B cell (primary cell): ENCODE measurements around the gene PRTFDC1. TPM values are rescaled to one million over a fixed set of nuclear protein-coding genes. Genes with fewer than 3 reads are reported as not detected.

Source experiments
- ATAC-seq: fragments of 200-7000 bp; cut with Tn5 transposase; one replicate; pipeline ENCODE4 v1.10.0; 2021; ENCODE audit warnings: low read depth, mild to moderate bottlenecking, moderate number of reproducible peaks, moderate library complexity
- CTCF ChIA-PET: fragments of 350-600 bp; sonication (Branson Sonifier 250); formaldehyde crosslinking; loops from one replicate; lab custom pipeline; 2021; ENCODE audit warnings: antibody characterized with exemption, inconsistent platforms; lab: Charles Lee
- POLR2A ChIA-PET: fragments of 350-600 bp; sonication (Branson Sonifier 250); formaldehyde crosslinking; loops from one replicate; lab custom pipeline; 2021; ENCODE audit warnings: antibody characterized with exemption; lab: Charles Lee
- DNase-seq: peaks from one replicate; pipeline ENCODE4 v3.0.0; 2013
- H2AFZ ChIP-seq: 2 replicates; pipeline ENCODE4 v1.6.1; 2012; ENCODE audit warnings: mild to moderate bottlenecking, low read depth, low read length; ENCODE audit not compliant: insufficient read depth, poor library complexity, severe bottlenecking
- H3K27ac ChIP-seq, 2 donors: 1 replicate in 1 of 2; 2 replicates in 1 of 2; pipeline ENCODE4 v1.5.1; 2012 to 2013; ENCODE audit warnings: low read length in 2 of 2, mild to moderate bottlenecking in 2 of 2, moderate library complexity in 1 of 2
- H3K27me3 ChIP-seq, 4 experiments: fragments of 200-600 bp in 1 of 4; sonication (generic) in 1 of 4; replicated peaks in 1 of 4; 1 replicate in 2 of 4; 2 replicates in 2 of 4; pipeline versions ENCODE4 v1.6.1 to v1.7.0; 2013 to 2016; ENCODE audit warnings: low read length in 3 of 4, mild to moderate bottlenecking in 2 of 4, mixed read lengths in 1 of 4, moderate library complexity in 1 of 4; ENCODE audit not compliant: insufficient read depth in 4 of 4, control insufficient read depth in 3 of 4; ENCODE audit errors: control extremely low read depth in 1 of 4
- H3K36me3 ChIP-seq, 2 experiments: replicated peaks in 1 of 2; 1 replicate in 1 of 2; 2 replicates in 1 of 2; pipeline versions ENCODE4 v1.6.1 to v1.7.1; 2013; ENCODE audit warnings: low read length in 1 of 2; ENCODE audit not compliant: insufficient read depth in 2 of 2, control insufficient read depth in 1 of 2; ENCODE audit errors: control extremely low read depth in 1 of 2, extremely low read depth in 1 of 2
- H3K4me1 ChIP-seq, 2 donors: fragments of 200-600 bp in 1 of 2; sonication (generic) in 1 of 2; 1 replicate in 1 of 2; 2 replicates in 1 of 2; pipeline versions ENCODE4 v1.5.1 to v1.6.1; 2013 to 2017; ENCODE audit warnings: low read length in 2 of 2; ENCODE audit not compliant: control insufficient read depth in 2 of 2, insufficient read depth in 2 of 2
- H3K4me2 ChIP-seq: replicated peaks from 2 replicates; pipeline ENCODE3; 2012; ENCODE audit warnings: mild to moderate bottlenecking, low read depth, low read length; ENCODE audit not compliant: poor library complexity, severe bottlenecking
- H3K4me3 ChIP-seq, 5 experiments: fragments of 200-600 bp in 1 of 5; sonication (generic) in 1 of 5; 1 replicate in 3 of 5; 2 replicates in 2 of 5; pipeline versions ENCODE4 v1.5.1 to v1.7.0; 2011 to 2016; ENCODE audit warnings: low read length in 4 of 5, mild to moderate bottlenecking in 4 of 5, low read depth in 2 of 5, control low read depth in 1 of 5, moderate library complexity in 1 of 5; ENCODE audit not compliant: insufficient read depth in 1 of 5; ENCODE audit errors: control extremely low read depth in 1 of 5, extremely low read depth in 1 of 5
- H3K79me2 ChIP-seq: fragments of 200-600 bp; sonication (generic); one replicate; pipeline ENCODE4 v1.6.0; 2016; ENCODE audit warnings: low read length; ENCODE audit not compliant: control insufficient read depth, insufficient read depth
- H3K9ac ChIP-seq: fragments of 200-600 bp; sonication (generic); 2 replicates; pipeline ENCODE4 v1.6.1; 2017; ENCODE audit warnings: mild to moderate bottlenecking, low read length, moderate library complexity
- H3K9me3 ChIP-seq, 3 donors: one replicate each; pipeline versions ENCODE4 v1.6.1 to v1.7.1; 2013; ENCODE audit warnings: low read length in 2 of 3; ENCODE audit not compliant: control insufficient read depth in 2 of 3, insufficient read depth in 1 of 3; ENCODE audit errors: control extremely low read depth in 1 of 3
- H4K20me1 ChIP-seq: 2 replicates; pipeline ENCODE4 v1.6.0; 2012; ENCODE audit warnings: mild to moderate bottlenecking, low read length; ENCODE audit not compliant: insufficient read depth, control insufficient read depth, poor library complexity, severe bottlenecking
- H3K27ac Mint-ChIP-seq: one replicate; pipeline ENCODE4 v1.8.0; 2021; ENCODE audit warnings: mixed read lengths
- H3K27me3 Mint-ChIP-seq: one replicate; pipeline ENCODE4 v1.8.0; 2021; ENCODE audit warnings: mixed read lengths
- H3K4me1 Mint-ChIP-seq: one replicate; pipeline ENCODE4 v1.8.0; 2021; ENCODE audit warnings: mixed read lengths
- H3K4me3 Mint-ChIP-seq: one replicate; pipeline ENCODE4 v1.8.0; 2021; ENCODE audit warnings: mixed read lengths
- H3K9me3 Mint-ChIP-seq: one replicate; pipeline ENCODE4 v1.8.0; 2022; ENCODE audit warnings: mixed read lengths; ENCODE audit not compliant: insufficient read depth
- EZH2 ChIP-seq: IDR thresholded peaks from 2 replicates; pipeline ENCODE4 v1.6.1; 2012; ENCODE audit warnings: borderline replicate concordance, low read depth, mild to moderate bottlenecking, moderate library complexity, low read length; ENCODE audit not compliant: insufficient read depth, poor library complexity, severe bottlenecking
- WGBS: methylation state at CpG from one replicate; pipeline ENCODE4 v1.1.5; 2013; ENCODE audit warnings: missing lambda C conversion rate; ENCODE audit not compliant: insufficient coverage; 5-methylcytosine and 5-hydroxymethylcytosine counted together
- intact Hi-C: fragments of 100-400 bp; cut with micrococcal nuclease; formaldehyde crosslinking; loops from one replicate; pipeline ENCODE4 v1.10.0; 2022
- polyA plus RNA-seq: library from polyadenylated mRNA; depleted of rRNA; stranded (reverse); fragments of >200 nt; gene quantifications from 2 replicates; pipeline ENCODE4 v1.2.3, GENCODE V29; 2012
- total RNA-seq, 2 donors: library from RNA; stranded (reverse); fragments of 120-200 nt in 1 of 2; gene quantifications; 1 replicate in 1 of 2; 2 replicates in 1 of 2; pipeline versions ENCODE4 v1.2.3 to v1.2.4, GENCODE V29; 2013 to 2022
- TF ChIP-seq, protein P1 (sequence below): fragments of 200-600 bp; IDR thresholded peaks from one replicate; pipeline ENCODE4 v1.8.0; 2022; ENCODE audit warnings: antibody characterized with exemption, mild to moderate bottlenecking

The PRTFDC1 gene
- total and polyA plus RNA-seq, 2 donors (not counting 1 experiment from before 2014, with no cell fraction given) = 0.63 TPM; not detected in 1

DNA sequence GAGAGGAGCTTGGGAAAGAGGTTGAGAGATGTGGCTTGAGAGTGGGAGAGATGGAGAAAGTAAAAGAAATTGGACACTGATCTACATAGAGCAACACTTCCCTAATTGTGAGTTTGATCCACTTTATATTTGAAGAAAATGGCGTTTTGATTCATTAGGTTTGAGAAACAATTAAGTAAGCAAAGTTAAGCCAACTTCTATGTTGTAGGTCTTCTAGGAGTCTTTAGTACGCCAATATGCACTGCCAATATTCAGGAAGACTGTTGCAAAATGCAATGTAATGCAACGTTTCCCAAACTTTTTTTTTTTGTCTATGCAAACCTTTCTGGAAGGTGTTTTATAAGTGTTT lies 7.0 kb upstream of the PRTFDC1 start:
- H3K9me3 ChIP-seq = no peaks in the 10 kb centered on the region
- ChIA-PET CTCF (interaction anchor here (1.0 kb wide), 1 partner anchor 18 kb away, joined by 4 read pairs; no protein-coding TSS in a partner anchor), POLR2A (no interaction called here)
- H3K4me1 ChIP-seq = no peaks in the 10 kb centered on the region
- no CpG with 5 or more reads among the region's 3 CpGs for WGBS
- Mint-ChIP-seq H3K27me3 (peaks cover 7% of the 10 kb centered on the region), H3K4me3 (no peak overlapping the region), H3K4me1 (no peaks in the 10 kb centered on the region), H3K27ac (no peak overlapping the region), H3K9me3 (no peaks in the 10 kb centered on the region)
- no peak overlapping the region for H2AFZ ChIP-seq
- no peak overlapping the region for H3K27ac ChIP-seq
- peaks cover 0 to 3% (median 0%) of the 10 kb centered on the region in 4 experiments for H3K27me3 ChIP-seq
- H4K20me1 ChIP-seq = no peaks in the 10 kb centered on the region
- H3K4me2 ChIP-seq = no peak overlapping the region
- H3K79me2 ChIP-seq = no peaks in the 10 kb centered on the region
- TF ChIP-seq EZH2 = no peak
- TF ChIP-seq, protein P1, sequence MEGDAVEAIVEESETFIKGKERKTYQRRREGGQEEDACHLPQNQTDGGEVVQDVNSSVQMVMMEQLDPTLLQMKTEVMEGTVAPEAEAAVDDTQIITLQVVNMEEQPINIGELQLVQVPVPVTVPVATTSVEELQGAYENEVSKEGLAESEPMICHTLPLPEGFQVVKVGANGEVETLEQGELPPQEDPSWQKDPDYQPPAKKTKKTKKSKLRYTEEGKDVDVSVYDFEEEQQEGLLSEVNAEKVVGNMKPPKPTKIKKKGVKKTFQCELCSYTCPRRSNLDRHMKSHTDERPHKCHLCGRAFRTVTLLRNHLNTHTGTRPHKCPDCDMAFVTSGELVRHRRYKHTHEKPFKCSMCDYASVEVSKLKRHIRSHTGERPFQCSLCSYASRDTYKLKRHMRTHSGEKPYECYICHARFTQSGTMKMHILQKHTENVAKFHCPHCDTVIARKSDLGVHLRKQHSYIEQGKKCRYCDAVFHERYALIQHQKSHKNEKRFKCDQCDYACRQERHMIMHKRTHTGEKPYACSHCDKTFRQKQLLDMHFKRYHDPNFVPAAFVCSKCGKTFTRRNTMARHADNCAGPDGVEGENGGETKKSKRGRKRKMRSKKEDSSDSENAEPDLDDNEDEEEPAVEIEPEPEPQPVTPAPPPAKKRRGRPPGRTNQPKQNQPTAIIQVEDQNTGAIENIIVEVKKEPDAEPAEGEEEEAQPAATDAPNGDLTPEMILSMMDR = no peak
- no peaks in the 10 kb centered on the region for H3K36me3 ChIP-seq
- intact Hi-C loops = no loop called here
- no peak overlapping the region for H3K4me3 ChIP-seq
- DNase-seq = no peak
- H3K9ac ChIP-seq = no peak overlapping the region
- no peak for ATAC-seq

DNA sequence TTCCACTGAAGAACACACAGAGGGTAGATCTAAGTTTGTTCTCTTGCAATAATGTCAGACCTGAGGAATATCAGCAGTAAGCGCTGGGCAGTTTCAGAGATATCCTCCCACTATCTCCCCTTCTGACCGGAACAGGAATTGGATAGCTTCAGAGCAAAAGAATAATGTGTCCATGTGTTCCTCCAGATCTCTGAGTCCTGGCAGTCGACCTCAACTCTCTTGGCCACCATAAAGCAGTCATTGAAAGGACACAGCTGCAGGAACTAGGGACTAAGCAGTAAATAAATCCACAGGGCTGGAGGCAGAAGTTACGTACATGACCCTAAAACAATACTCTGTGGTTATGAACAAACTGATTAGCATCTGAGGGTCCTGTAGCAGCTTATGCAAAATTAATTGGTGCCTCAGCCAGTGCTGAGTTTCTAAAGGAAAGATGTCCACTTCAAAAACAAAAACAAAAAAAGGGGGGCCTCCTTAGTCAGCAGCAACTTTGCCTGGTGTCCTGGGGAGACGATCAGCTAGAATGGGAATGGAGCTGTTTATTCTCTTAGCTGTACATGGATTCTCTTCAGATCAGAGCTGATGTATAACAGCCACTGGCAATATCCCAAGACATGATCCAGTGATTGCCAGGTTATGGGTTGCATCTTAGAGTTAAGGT lies 6.4 kb upstream of the PRTFDC1 start:
- Histone ChIP-seq H3K27ac (no peak overlapping the region), H3K79me2 (no peaks in the 10 kb centered on the region), H3K9me3 (no peaks in the 10 kb centered on the region), H4K20me1 (no peaks in the 10 kb centered on the region), H3K4me2 (no peak overlapping the region), H3K4me1 (no peaks in the 10 kb centered on the region), H3K36me3 (no peaks in the 10 kb centered on the region), H2AFZ (no peak overlapping the region), H3K27me3 (peaks cover 0 to 6% (median 0%) of the 10 kb centered on the region in 4 experiments), H3K4me3 (no peak overlapping the region), H3K9ac (no peak overlapping the region)
- 67% methylated on average over 3 of the region's 5 CpGs for WGBS
- H3K27ac Mint-ChIP-seq = no peak overlapping the region
- no peaks in the 10 kb centered on the region for H3K9me3 Mint-ChIP-seq
- no peak overlapping the region for H3K4me3 Mint-ChIP-seq
- DNase-seq (no peak), ATAC-seq (no peak)
- CTCF ChIA-PET = interaction anchor here (1.0 kb wide), 1 partner anchor 17 kb away, joined by 4 read pairs; no protein-coding TSS in a partner anchor
- POLR2A ChIA-PET = no interaction called here
- peaks cover 12% of the 10 kb centered on the region for H3K27me3 Mint-ChIP-seq
- no peak for TF ChIP-seq EZH2
- TF ChIP-seq, protein P1 = no peak
- intact Hi-C loops = no loop called here
- H3K4me1 Mint-ChIP-seq = no peaks in the 10 kb centered on the region
